GM12878 (cell line): ENCODE data around the gene TMEM132C. TPM values are rescaled to one million over a fixed set of nuclear protein-coding genes. Genes with fewer than 3 reads are reported as not detected.

Source experiments
- ATAC-seq: fragments of 200-7000 bp; cut with Tn5 transposase; 3 replicates; pipeline ENCODE4 v1.9.1; 2020; ENCODE audit warnings: mild to moderate bottlenecking, moderate library complexity
- BruUV-seq: library from RNA; stranded (reverse); fragments of 400-500 nt; replicated peaks from 2 replicates; lab custom pipeline; 2021; lab: Mats Ljungman, UMichigan
- CTCF ChIA-PET: fragments of 300-600 bp; sonication (Branson Sonifier 250); formaldehyde crosslinking; extraction: SDS; loops from one replicate; lab custom pipeline; 2021; ENCODE audit warnings: inconsistent platforms; lab: Yijun Ruan, JAX
- POLR2A ChIA-PET: fragments of 350-600 bp; formaldehyde crosslinking; extraction: SDS; loops from one replicate; lab custom pipeline; 2021; ENCODE audit warnings: inconsistent platforms; lab: Charles Lee
- RAD21 ChIA-PET: fragments of 300-600 bp; sonication (Branson Sonifier 250); formaldehyde crosslinking; loops from one replicate; lab custom pipeline; 2023; ENCODE audit warnings: antibody characterized with exemption; ENCODE audit not compliant: unreplicated experiment; lab: Charles Lee
- SMC1A ChIA-PET: fragments of 300-600 bp; sonication (Branson Sonifier 250); formaldehyde crosslinking; loops from one replicate; lab custom pipeline; 2023; ENCODE audit not compliant: unreplicated experiment, uncharacterized antibody; lab: Charles Lee
- DNase-seq: peaks from one replicate; pipeline ENCODE4 v3.0.0-alpha.2; 2011; ENCODE audit warnings: low read depth, low spot score
- FAIRE-seq: peaks from 3 replicates; lab custom pipeline; 2011; peaks lifted over from hg19 to GRCh38; lab: Jason Lieb, UNC
- H2AFZ ChIP-seq: 2 replicates; pipeline ENCODE4 v1.6.0; 2011; ENCODE audit warnings: low read depth, low read length, control low read depth; ENCODE audit not compliant: control insufficient read depth
- H3K27ac ChIP-seq: 2 replicates; pipeline ENCODE4 v1.5.1; 2011; ENCODE audit warnings: control low read depth; ENCODE audit not compliant: control insufficient read depth, insufficient read depth
- H3K27me3 ChIP-seq, 2 experiments: replicated peaks in 1 of 2; 2 replicates each; pipeline versions ENCODE4 v1.6.0 to v1.6.1; 2011; ENCODE audit warnings: low read length in 1 of 2; ENCODE audit not compliant: control insufficient read depth in 2 of 2, insufficient read depth in 2 of 2
- H3K36me3 ChIP-seq, 2 experiments: 2 replicates each; pipeline ENCODE4 v1.5.1; 2011; ENCODE audit warnings: low read length in 1 of 2; ENCODE audit not compliant: control insufficient read depth in 2 of 2, insufficient read depth in 2 of 2
- H3K4me1 ChIP-seq: 2 replicates; pipeline ENCODE4 v1.6.1; 2011; ENCODE audit warnings: mild to moderate bottlenecking, low read length, moderate library complexity, mixed read lengths; ENCODE audit not compliant: control insufficient read depth, insufficient read depth
- H3K4me2 ChIP-seq: 2 replicates; pipeline ENCODE4 v1.6.0; 2011; ENCODE audit warnings: control low read depth; ENCODE audit not compliant: control insufficient read depth, insufficient read depth
- H3K4me3 ChIP-seq: fragments of 200-600 bp; sonication (generic); 2 replicates; pipeline ENCODE4 v1.5.1; 2016
- H3K79me2 ChIP-seq: 2 replicates; pipeline ENCODE4 v1.6.0; 2011; ENCODE audit warnings: low read length; ENCODE audit not compliant: control insufficient read depth, insufficient read depth
- H3K9ac ChIP-seq: 2 replicates; pipeline ENCODE4 v1.8.0; 2011; ENCODE audit warnings: low read length, control low read depth, mixed read lengths; ENCODE audit not compliant: control insufficient read depth, insufficient read depth
- H3K9me3 ChIP-seq: replicated peaks from 3 replicates; pipeline ENCODE4 v1.5.1; 2011; ENCODE audit warnings: mild to moderate bottlenecking, low read length; ENCODE audit not compliant: control insufficient read depth, insufficient read depth
- H4K20me1 ChIP-seq: 2 replicates; pipeline ENCODE4 v1.6.0; 2011; ENCODE audit not compliant: control insufficient read depth, insufficient read depth
- CBFB ChIP-seq: IDR thresholded peaks from 2 replicates; pipeline ENCODE4 v1.6.1; 2016; ENCODE audit warnings: antibody characterized with exemption, low read depth
- EED ChIP-seq: sonication (generic); IDR thresholded peaks from 2 replicates; pipeline ENCODE4 v1.6.1; 2016; ENCODE audit warnings: antibody characterized with exemption, low read depth
- SUZ12 ChIP-seq: fragments of 200-600 bp; sonication (generic); IDR thresholded peaks from one replicate; pipeline ENCODE4 v1.6.1; 2018; ENCODE audit warnings: antibody characterized with exemption, mild to moderate bottlenecking; ENCODE audit not compliant: unreplicated experiment
- YBX1 ChIP-seq: fragments of 450-650 bp; IDR thresholded peaks from 2 replicates; pipeline ENCODE4 v1.6.1; 2016; ENCODE audit warnings: antibody characterized with exemption
- ZNF622 ChIP-seq: fragments of 450-650 bp; IDR thresholded peaks from 2 replicates; pipeline ENCODE4 v1.6.1; 2017; ENCODE audit warnings: mild to moderate bottlenecking, inconsistent platforms
- WGBS: methylation state at CpG from one replicate; pipeline ENCODE4 v1.1.6; 2016; ENCODE audit warnings: low lambda C conversion rate; ENCODE audit not compliant: insufficient replicate concordance, insufficient coverage; ENCODE audit errors: missing lambda C conversion rate; 5-methylcytosine and 5-hydroxymethylcytosine counted together
- in situ Hi-C: fragments of 300-500 bp; cut with MboI; formaldehyde crosslinking; loops from 9 replicates; pipeline ENCODE4 v1.14.3; 2018; ENCODE audit warnings: mixed read lengths
- intact Hi-C: fragments of 100-400 bp; cut with micrococcal nuclease; formaldehyde crosslinking; loops from one replicate; pipeline ENCODE4 v1.14.2; 2022; ENCODE audit not compliant: unreplicated experiment
- polyA plus RNA-seq, 11 experiments: library from polyadenylated mRNA; depleted of rRNA in 4 of 11; unstranded in 6 of 11; stranded (reverse) in 5 of 11; fragments of >200 nt; fragmentation: Nextera tagmentation in 4 of 11; fragmentation: Illumina TruSeq in 1 of 11; extraction: Ambion mirVana in 4 of 11; extraction: Trizol in 1 of 11; gene quantifications; 1 replicate in 1 of 11; 2 replicates in 10 of 11; pipeline versions ENCODE4 v1.2.1 to v1.2.3, GENCODE V29; 2011 to 2016; ENCODE audit warnings: inconsistent platforms in 2 of 11, missing spikeins in 2 of 11, low read depth in 1 of 11
- total RNA-seq, 4 experiments: library from RNA; depleted of rRNA in 3 of 4; stranded (reverse); fragments of >200 nt in 3 of 4; fragmentation: Illumina TruSeq in 1 of 4; extraction: Trizol in 1 of 4; gene quantifications; 2 replicates each; pipeline versions ENCODE4 v1.2.1 to v1.2.3, GENCODE V29; 2013 to 2021
- TF ChIP-seq, protein P1 (sequence below): fragments of 450-650 bp; formaldehyde crosslinking; IDR thresholded peaks from 2 replicates; pipeline ENCODE4 v1.4.0; 2020; ENCODE audit warnings: mild to moderate bottlenecking, moderate library complexity

Gene TMEM132C
- total and polyA plus RNA-seq, 10 of the 15 experiments (the other 5 are each of a cell fraction or from before 2014, with no cell fraction given), result not detected

DNA sequence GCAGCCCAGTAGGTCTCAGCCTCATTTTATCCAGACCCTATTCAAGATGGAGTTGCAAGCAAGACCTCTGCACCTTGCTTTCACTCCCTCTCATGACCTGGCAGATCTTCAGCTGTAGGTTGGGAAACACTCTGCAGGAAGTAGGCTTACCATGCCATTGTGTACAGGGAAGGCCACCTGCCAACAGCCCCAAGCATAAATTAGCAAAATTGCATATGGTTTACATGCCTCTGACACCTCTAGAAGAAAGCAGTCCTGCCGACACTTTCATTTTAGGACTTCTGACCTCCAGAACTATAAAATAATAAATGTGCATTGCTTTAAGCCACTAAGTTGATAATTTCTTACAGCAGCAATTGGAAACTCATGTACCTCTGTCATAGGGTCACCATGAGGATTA is 459.9 kb downstream of the TMEM132C start (continued):
- no peak for TF ChIP-seq EED

DNA sequence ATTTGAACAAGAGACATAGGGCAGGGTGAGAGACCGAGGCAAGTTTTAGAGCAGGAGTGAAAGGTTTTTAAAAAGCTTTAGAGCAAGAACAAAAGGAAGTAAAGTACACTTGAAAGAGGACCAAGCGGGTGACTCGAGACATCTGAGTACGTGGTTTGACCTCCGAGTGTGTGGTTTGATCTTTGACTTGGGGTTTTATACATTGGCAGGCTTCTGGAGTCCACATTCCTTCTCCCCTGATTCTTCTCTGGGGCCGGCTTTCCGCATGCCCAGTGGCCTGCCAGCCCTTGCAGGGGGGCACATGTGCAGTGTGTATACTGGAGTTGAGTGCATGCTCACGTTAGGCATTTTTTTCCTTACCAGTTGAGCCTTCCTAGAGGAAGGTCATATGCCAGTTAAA is 460.5 kb downstream of the TMEM132C start:
- BruUV-seq, result no TSS peak
- Histone ChIP-seq H3K9ac (no peak overlapping the region), H2AFZ (no peak overlapping the region), H3K79me2 (no peaks in the 10 kb centered on the region), H3K4me2 (no peak overlapping the region), H3K27me3 (no peaks in the 10 kb centered on the region; a peak in 1 of 4 replicates), H4K20me1 (no peaks in the 10 kb centered on the region), H3K9me3 (no peaks in the 10 kb centered on the region; the same call in 2 of the 3 replicates), H3K4me1 (peaks cover 3% of the 10 kb centered on the region; the same call in 1 of the 2 replicates), H3K4me3 (no peak overlapping the region), H3K27ac (no peak overlapping the region), H3K36me3 (no peaks in the 10 kb centered on the region)
- no peak for FAIRE-seq
- POLR2A ChIA-PET, result no interaction called here
- no peak for ATAC-seq
- no peak for DNase-seq
- no peak for TF ChIP-seq ZNF622
- TF ChIP-seq, protein P1, sequence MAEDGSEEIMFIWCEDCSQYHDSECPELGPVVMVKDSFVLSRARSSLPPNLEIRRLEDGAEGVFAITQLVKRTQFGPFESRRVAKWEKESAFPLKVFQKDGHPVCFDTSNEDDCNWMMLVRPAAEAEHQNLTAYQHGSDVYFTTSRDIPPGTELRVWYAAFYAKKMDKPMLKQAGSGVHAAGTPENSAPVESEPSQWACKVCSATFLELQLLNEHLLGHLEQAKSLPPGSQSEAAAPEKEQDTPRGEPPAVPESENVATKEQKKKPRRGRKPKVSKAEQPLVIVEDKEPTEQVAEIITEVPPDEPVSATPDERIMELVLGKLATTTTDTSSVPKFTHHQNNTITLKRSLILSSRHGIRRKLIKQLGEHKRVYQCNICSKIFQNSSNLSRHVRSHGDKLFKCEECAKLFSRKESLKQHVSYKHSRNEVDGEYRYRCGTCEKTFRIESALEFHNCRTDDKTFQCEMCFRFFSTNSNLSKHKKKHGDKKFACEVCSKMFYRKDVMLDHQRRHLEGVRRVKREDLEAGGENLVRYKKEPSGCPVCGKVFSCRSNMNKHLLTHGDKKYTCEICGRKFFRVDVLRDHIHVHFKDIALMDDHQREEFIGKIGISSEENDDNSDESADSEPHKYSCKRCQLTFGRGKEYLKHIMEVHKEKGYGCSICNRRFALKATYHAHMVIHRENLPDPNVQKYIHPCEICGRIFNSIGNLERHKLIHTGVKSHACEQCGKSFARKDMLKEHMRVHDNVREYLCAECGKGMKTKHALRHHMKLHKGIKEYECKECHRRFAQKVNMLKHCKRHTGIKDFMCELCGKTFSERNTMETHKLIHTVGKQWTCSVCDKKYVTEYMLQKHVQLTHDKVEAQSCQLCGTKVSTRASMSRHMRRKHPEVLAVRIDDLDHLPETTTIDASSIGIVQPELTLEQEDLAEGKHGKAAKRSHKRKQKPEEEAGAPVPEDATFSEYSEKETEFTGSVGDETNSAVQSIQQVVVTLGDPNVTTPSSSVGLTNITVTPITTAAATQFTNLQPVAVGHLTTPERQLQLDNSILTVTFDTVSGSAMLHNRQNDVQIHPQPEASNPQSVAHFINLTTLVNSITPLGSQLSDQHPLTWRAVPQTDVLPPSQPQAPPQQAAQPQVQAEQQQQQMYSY, result no peak
- TF ChIP-seq YBX1, result no peak
- no peak for TF ChIP-seq SUZ12
- TF ChIP-seq CBFB, result no peak
- CTCF ChIA-PET, result interaction anchor here (0.6 kb wide), 1 partner anchor 8 kb away, joined by 3 read pairs; no protein-coding TSS in a partner anchor
- RAD21 ChIA-PET, result no interaction called here
- WGBS, result 12% methylated on average over 8 of the region's 8 CpGs
- intact Hi-C loops, result no loop called here
- SMC1A ChIA-PET, result interaction anchor here (1.4 kb wide), 1 partner anchor 10 kb away, joined by 3 read pairs; no protein-coding TSS in a partner anchor
- in situ Hi-C loops, result no loop called here
